GM19452 (cell line): ENCODE data around the gene HEATR9.
"Not testable (repeated sequence)": the region's sequence is repeated elsewhere in the genome, so short reads cannot be mapped to it uniquely, and the experiment has no call there.

Experiments used
- ATAC-seq: cut with Tn5 transposase; IDR thresholded peaks from one replicate; pipeline ENCODE4 v1.9.1; 2021; ENCODE audit not compliant: unreplicated experiment

Gene HEATR9

GRCh38 chr17:35868737-35869136 is at the start of gene HEATR9:
Gene HEATR9, minus strand, starts transcription at chr17:35868891. Its CDS starts 149 bp downstream, at chr17:35868742.
- ATAC-seq = no peak

GRCh38 chr17:35917519-35918213 is 49.0 kb upstream of the HEATR9 start:
- no peak for ATAC-seq

GRCh38 chr17:35915153-35915964 is 46.7 kb upstream of the HEATR9 start:
- ATAC-seq = no peak

GRCh38 chr17:35914354-35914753 is 45.7 kb upstream of the HEATR9 start:
- no peak for ATAC-seq

- no peak for ATAC-seq
Observed at GRCh38 chr17:35913609-35914008, 44.9 kb upstream of the HEATR9 start.

GRCh38 chr17:35912942-35913341 is 44.3 kb upstream of the HEATR9 start:
- ATAC-seq = no peak

GRCh38 chr17:35912339-35912912 is 43.7 kb upstream of the HEATR9 start:
- ATAC-seq = no peak

GRCh38 chr17:35909408-35909807 is 40.7 kb upstream of the HEATR9 start:
- ATAC-seq = no peak

GRCh38 chr17:35907691-35908090 is 39.0 kb upstream of the HEATR9 start:
- no peak for ATAC-seq

- ATAC-seq = no peak
Observed at GRCh38 chr17:35906926-35907637, 38.4 kb upstream of the HEATR9 start.

GRCh38 chr17:35906191-35906925 is 37.7 kb upstream of the HEATR9 start:
- no peak for ATAC-seq

GRCh38 chr17:35903451-35903850 is 34.8 kb upstream of the HEATR9 start:
- ATAC-seq = no peak

- no peak for ATAC-seq
Observed at GRCh38 chr17:35901631-35902175, 33.0 kb upstream of the HEATR9 start.

GRCh38 chr17:35900708-35901480 is 32.2 kb upstream of the HEATR9 start:
- ATAC-seq = no peak

- no peak for ATAC-seq
Observed at GRCh38 chr17:35900280-35900679, 31.6 kb upstream of the HEATR9 start.

- no peak for ATAC-seq
Observed at GRCh38 chr17:35898283-35899070, 29.8 kb upstream of the HEATR9 start.

- not testable (repeated sequence) for ATAC-seq
Observed at GRCh38 chr17:35897772-35898171, 29.1 kb upstream of the HEATR9 start.

- ATAC-seq = no peak
Observed at GRCh38 chr17:35895636-35896587, 27.2 kb upstream of the HEATR9 start.
